Right renal cortex interstitium (tissue), 3 donors: ENCODE measurements around the gene TRAF3IP1. TPM values are rescaled to one million over a fixed set of nuclear protein-coding genes. Genes with fewer than 3 reads are reported as not detected.
"Not testable (repeated sequence)": the region's sequence is repeated elsewhere in the genome, so short reads cannot be mapped to it uniquely, and the experiment has no call there.

Experiments used
- DNase-seq, 3 donors: peaks; one replicate each; pipeline ENCODE4 v3.0.0-alpha.2; 2013; ENCODE audit warnings: low read depth in 3 of 3, low spot score in 2 of 3
- polyA plus RNA-seq, 3 donors: library from polyadenylated mRNA; unstranded; fragments of 120-200 nt; gene quantifications; one replicate each; pipeline ENCODE4 v1.2.1, GENCODE V29; 2013; ENCODE audit not compliant: insufficient read length in 3 of 3

The TRAF3IP1 gene
- polyA plus RNA-seq, 3 donors = 19.7 to 22.8 (median 21.3) TPM

GRCh38 chr2:238403632-238404405 lies 83.5 kb downstream of the TRAF3IP1 start:
- DNase-seq = no peak

GRCh38 chr2:238404406-238405216 lies 84.3 kb downstream of the TRAF3IP1 start:
- DNase-seq = no peak

DNA sequence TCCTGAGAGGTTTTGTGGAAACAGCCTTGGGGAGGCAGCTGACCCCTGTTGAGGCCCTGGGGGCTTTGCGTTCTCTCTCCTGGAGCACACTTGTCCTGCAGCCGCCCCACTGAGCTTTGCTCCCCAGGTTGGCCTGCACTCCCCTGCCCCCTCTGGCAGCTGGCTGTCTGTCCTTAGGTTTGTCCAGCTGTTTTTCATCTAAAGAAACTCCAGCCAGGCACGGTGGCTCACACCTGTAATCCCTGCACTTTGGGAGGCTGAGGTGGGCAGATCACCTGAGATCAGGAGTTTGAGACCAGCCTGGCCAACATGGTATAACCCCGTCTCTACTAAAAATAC lies 84.9 kb downstream of the TRAF3IP1 start:
- DNase-seq = not testable (repeated sequence)

DNA sequence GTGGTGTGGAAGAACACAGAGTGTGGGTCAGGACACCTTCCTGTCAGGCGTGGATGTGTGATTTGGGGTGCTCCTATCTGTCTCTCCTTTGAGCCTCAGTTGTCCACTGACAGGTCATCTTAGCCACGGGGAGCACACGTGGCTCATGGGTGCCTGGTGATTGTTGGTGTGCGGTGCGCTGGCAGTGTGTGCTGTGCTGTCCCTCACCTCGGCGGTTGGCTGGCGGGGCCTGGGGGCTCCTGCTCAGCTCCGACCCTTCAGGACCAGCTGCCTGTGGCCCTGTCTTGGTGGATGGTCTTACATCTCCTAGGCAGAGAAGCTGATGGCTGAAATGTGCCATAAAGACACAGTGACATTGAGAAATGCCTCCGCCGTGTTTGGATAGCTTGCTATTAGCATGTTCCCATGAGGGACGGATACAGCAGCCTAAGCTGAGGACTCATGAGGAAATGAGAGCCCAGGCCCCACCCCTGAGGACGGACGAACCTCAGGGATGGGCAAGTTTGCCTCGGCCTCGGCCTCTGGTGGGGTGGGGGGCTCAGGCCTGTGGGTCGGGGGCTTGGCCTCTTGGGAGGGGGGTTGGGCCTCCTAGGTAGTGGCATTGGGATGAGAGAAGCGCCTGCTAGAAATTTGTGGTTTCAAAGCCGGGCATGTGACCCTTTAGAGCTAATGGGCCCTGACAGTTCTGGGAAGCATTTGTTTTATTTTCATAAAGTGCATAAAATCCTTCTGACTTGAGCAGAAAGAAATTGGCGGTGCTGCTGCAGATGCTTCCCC lies 86.1 kb downstream of the TRAF3IP1 start:
- no peak for DNase-seq

GRCh38 chr2:238406998-238407285 lies 86.6 kb downstream of the TRAF3IP1 start:
- no peak for DNase-seq

DNA sequence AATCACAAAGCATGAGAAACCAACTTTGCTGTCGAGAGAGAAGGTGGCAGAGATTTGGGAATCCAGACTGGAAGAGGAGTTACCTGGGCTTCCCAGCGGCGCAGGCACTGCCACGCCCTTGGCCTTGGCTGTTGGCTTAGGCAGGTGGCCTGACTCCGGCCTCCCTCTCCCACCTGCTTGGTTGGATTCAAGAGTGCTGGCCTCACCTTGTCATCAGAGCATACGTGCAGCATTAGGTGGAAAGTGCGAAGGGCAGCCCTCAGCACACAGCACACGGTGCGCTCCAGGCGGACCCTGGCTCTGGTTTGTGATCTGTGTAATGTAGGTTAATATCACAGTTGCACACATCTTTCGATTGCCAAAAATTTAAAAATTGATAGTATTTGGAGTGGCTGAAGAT lies 87.2 kb downstream of the TRAF3IP1 start:
- DNase-seq = no peak

DNA sequence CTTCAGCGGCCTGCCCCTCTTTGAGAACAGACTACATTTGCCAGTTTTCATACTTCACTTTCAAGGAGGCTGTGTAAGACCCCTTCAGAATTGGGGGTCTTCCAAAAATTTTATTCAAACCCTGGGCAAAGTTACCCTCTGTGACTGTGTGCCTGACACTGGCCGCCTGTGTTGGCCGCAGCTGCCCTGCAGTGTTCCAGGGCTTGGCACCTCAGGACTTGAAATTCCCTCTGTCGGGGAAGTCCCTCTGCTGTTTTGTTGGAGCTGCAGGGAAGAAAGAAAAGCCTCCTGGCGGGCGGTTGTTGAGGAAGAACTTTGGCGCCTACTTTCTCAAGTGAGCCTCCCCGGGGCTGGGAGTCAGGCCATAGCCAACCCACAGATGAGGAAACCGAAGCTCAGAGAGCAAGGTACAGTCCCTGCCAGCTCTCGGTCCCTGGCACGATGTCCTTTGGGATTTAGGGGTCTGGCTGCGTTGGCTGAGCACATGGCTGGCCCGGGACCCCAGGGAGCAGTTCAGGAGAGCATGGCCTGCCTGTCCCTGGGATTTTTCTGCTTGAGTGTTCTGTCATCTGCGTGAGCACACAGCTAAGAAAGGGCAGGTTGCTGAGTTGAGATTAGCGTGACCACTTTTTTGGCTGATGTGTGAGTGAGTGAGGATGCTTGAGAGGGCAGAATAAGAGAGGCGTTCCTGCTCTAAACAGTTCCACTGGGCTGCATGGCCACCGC lies 88.5 kb downstream of the TRAF3IP1 start:
- DNase-seq = no peak

DNA sequence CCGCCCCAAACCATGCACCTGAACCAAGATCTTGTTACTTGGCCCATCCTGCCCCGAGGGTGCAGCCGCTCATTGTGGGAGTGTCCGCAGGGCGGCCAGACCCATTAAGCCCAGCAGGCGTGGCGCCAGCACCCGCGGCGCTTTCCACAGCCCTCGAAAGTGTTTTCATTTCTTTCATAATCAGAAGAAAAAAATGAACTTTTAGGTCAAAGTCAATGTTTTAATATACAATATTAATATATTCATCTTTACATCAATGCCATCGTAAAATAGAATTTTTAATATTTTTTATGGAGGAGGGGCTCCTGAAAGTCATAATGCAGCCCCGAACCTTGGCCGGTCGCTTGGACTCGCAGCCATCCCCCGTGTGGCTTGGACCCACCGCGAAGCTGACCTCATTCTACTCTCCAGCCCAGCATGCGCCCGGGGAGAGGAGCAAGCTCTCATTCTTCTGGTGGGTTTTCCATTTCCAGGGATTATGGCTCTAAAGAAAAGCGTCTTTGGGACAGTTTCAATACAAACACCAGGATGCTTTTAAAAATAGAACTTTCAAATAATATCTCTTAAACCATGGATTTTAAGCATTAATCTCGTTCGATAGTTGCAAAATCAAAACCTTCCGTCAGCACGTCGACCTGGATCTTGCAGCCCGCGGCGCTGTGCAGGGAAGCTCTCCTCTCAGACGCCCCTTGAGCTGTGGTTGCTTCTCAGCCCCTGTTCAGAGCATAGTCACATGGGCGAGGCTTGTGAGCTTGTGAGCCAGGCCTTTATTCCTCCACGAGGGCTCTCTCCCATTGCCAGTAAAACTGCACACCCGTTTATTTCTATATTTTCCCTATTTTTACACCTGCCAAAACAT lies 89.3 kb downstream of the TRAF3IP1 start:
- DNase-seq = no peak

GRCh38 chr2:238412067-238412767 lies 91.9 kb downstream of the TRAF3IP1 start:
- DNase-seq = no peak

- no peak for DNase-seq
Observed at GRCh38 chr2:238413368-238413767, 93.0 kb downstream of the TRAF3IP1 start.

DNA sequence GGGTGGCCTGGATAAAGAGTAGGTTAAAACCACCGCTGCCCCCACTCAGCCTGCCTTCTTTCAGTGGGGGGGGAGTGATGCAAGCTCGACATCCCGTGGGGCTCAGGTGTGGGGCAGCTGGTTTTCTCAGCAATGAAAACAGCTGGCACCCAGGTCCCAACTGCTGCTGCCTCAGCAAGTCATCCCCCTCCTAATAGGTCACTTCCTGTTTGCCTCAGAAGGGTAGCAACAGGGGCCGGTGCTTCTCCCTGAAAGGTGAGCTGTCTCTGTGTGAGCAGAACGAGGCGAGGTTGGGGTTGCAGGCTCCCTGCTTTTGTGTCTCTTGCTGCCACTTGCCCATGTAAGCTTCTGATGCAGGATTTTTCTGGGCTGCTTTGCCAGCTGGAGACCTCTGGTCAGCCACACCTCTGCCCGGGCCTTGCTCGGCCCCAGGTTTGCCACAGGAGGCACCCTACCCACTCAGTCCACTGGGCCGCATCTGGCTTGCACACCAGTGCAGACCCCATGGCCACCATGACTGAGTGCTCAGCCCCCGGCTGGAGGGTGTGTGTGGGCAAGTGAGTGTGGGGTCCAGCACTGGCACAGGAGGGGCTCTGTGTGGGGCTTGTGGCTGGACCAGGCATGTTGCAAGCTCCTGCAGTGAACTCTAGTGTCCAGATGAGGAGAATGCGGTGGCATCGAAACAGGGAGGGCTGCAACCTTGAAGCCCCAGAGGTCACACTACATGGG lies 94.9 kb downstream of the TRAF3IP1 start:
- DNase-seq = no peak

DNA sequence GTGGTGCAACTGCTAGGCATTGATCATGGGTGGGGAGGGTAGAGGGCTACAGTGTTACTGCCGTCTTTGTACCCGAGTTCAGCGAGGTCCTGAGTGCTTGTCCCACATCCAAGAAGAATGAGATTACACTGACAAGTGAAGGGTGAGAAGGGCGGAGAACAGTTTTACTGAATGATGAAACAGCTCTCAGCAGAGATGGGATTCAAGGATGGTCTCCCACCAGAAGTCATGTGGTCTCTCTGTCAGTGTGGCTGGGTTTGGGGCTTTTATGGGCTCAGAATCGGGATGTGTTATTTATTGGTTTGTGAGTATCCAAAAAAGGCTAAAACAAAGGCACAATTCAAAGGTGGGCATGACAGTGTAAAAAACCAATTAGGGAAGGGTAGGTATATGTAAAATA lies 95.6 kb downstream of the TRAF3IP1 start:
- no peak for DNase-seq

GRCh38 chr2:238418196-238418998 lies 98.1 kb downstream of the TRAF3IP1 start:
- DNase-seq = peak in 1 of 3 donors; percentile 52

- DNase-seq = no peak
Observed at GRCh38 chr2:238418999-238419546, 98.8 kb downstream of the TRAF3IP1 start.

DNA sequence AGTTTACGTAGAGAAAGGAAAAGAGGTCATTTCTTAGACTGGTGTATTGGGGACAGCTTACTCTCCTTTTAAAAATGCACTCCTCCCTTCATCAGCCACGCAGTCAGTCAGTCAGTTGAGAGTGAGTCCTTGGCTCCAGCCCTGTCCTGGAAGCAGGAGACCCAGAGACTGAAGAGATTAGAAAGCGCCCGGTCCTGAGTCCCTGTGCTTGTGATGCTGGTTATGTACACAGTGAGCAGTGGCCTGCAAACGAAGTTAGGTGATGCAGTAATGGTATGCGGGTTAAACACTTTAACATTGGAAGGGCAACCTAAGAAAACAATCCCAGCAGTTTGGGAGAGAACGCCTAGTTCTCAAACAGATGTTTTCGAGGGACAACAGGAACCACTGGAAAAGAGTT lies 100.1 kb downstream of the TRAF3IP1 start:
- no peak for DNase-seq

- DNase-seq = no peak
Observed at GRCh38 chr2:238420878-238421694, 100.8 kb downstream of the TRAF3IP1 start.

- no peak for DNase-seq
Observed at GRCh38 chr2:238421695-238422035, 101.3 kb downstream of the TRAF3IP1 start.
